ENCODE data around the gene FLCN. TPM values are rescaled to one million over a fixed set of nuclear protein-coding genes. Genes with fewer than 3 reads are reported as not detected.
A peak's percentile ranks its signal among the peaks of the same experiment; 100 is the strongest.

FLCN gene
- total and polyA plus RNA-seq, 10 of the 15 experiments (the other 5 are each of a cell fraction or from before 2014, with no cell fraction given): 1.1 to 24.7 (median 10.4) TPM

- no peaks in the 10 kb centered on the region for H4K20me1 ChIP-seq (ENCODE audit: control insufficient read depth, insufficient read depth)
- no peak overlapping the region for H2AFZ ChIP-seq (ENCODE audit: control insufficient read depth, low read depth, low read length)
- H3K9ac ChIP-seq (ENCODE audit: control insufficient read depth, insufficient read depth, low read length): no peak overlapping the region
- intact Hi-C loops (cut with micrococcal nuclease; ENCODE audit: unreplicated experiment): loop anchor here (2.0 to 10.0 kb wide), 2 partner anchors 65 to 235 kb away; no protein-coding TSS in a partner anchor
- in situ Hi-C loops (cut with MboI): no loop called here
- no peak overlapping the region for H3K27ac ChIP-seq (ENCODE audit: control insufficient read depth, insufficient read depth)
- H3K4me3 ChIP-seq: no peak overlapping the region
- H3K4me2 ChIP-seq (ENCODE audit: control insufficient read depth, insufficient read depth): no peak overlapping the region
- DNase-seq (ENCODE audit: low read depth, low spot score) (no peak), FAIRE-seq (no peak), ATAC-seq (no peak)
- peaks cover 20% of the 10 kb centered on the region for H3K79me2 ChIP-seq (ENCODE audit: control insufficient read depth, insufficient read depth, low read length)
- SMC1A ChIA-PET (ENCODE audit: uncharacterized antibody, unreplicated experiment): interaction anchor here (1.0 kb wide), 1 partner anchor 61 kb away, joined by 3 read pairs; no protein-coding TSS in a partner anchor
- no peaks in the 10 kb centered on the region for H3K9me3 ChIP-seq (replicated peaks; ENCODE audit: control insufficient read depth, insufficient read depth, low read length)
- peaks cover 6% of the 10 kb centered on the region for H3K4me1 ChIP-seq (ENCODE audit: control insufficient read depth, insufficient read depth, low read length)
- H3K36me3 ChIP-seq (ENCODE audit: control insufficient read depth in 2 of 2, insufficient read depth in 2 of 2, low read length in 1 of 2): no peaks in the 10 kb centered on the region
- no TSS peak for BruUV-seq (replicated peaks)
- no peaks in the 10 kb centered on the region for H3K27me3 ChIP-seq (replicated peaks in 1 of 2; ENCODE audit: control insufficient read depth in 2 of 2, insufficient read depth in 2 of 2, low read length in 1 of 2)
- WGBS (ENCODE audit: insufficient coverage, insufficient replicate concordance, low lambda C conversion rate, missing lambda C conversion rate): 93% methylated on average over 1 of the region's 1 CpG
- CTCF ChIA-PET: no interaction called here
- RAD21 ChIA-PET (ENCODE audit: unreplicated experiment): interaction anchor here (1.1 kb wide), 1 partner anchor 32 kb away, joined by 3 read pairs; no protein-coding TSS in a partner anchor
- POLR2A ChIA-PET: no interaction called here
- no peak for TF ChIP-seq SREBF2 (IDR thresholded peaks at IDR 0.05; ENCODE audit: low read length)
Measured at GRCh38 chr17:17239832-17240231, 2.9 kb upstream of the FLCN start.

- peaks cover 0 to 5% of the 10 kb centered on the region in 2 experiments; a peak in 3 of 4 replicates for H3K36me3 ChIP-seq (ENCODE audit: control insufficient read depth in 2 of 2, insufficient read depth in 2 of 2, low read length in 1 of 2)
- SMC1A ChIA-PET (ENCODE audit: uncharacterized antibody, unreplicated experiment): interaction anchor here (0.6 to 1.4 kb wide), 4 partner anchors 8 to 76 kb away, joined by 3 to 5 read pairs (median 4); no protein-coding TSS in a partner anchor
- H4K20me1 ChIP-seq (ENCODE audit: control insufficient read depth, insufficient read depth): no peaks in the 10 kb centered on the region
- H2AFZ ChIP-seq (ENCODE audit: control insufficient read depth, low read depth, low read length): peak overlapping the region; percentile 100
- peak overlapping the region; percentile 99 for H3K9ac ChIP-seq (ENCODE audit: control insufficient read depth, insufficient read depth, low read length)
- peak overlapping the region; percentile 97 for H3K4me3 ChIP-seq
- DNase-seq (ENCODE audit: low read depth, low spot score) (no peak), FAIRE-seq (no peak), ATAC-seq (peak; percentile 37)
- in situ Hi-C loops (cut with MboI) (no loop called here), intact Hi-C loops (cut with micrococcal nuclease; ENCODE audit: unreplicated experiment) (loop anchor here (1.0 to 10.0 kb wide), 2 partner anchors 30 to 232 kb away; partner anchors contain the start of gene PLD6)
- no peaks in the 10 kb centered on the region for H3K9me3 ChIP-seq (replicated peaks; ENCODE audit: control insufficient read depth, insufficient read depth, low read length)
- POLR2A ChIA-PET: interaction anchor here (0.6 to 1.6 kb wide), 3 partner anchors 13 to 98 kb away, joined by 3 read pairs; no protein-coding TSS in a partner anchor
- BruUV-seq (replicated peaks): TSS peak; percentile 88
- H3K79me2 ChIP-seq (ENCODE audit: control insufficient read depth, insufficient read depth, low read length): peaks cover 20% of the 10 kb centered on the region
- peaks cover 6% of the 10 kb centered on the region for H3K4me1 ChIP-seq (ENCODE audit: control insufficient read depth, insufficient read depth, low read length)
- no peaks in the 10 kb centered on the region for H3K27me3 ChIP-seq (replicated peaks in 1 of 2; ENCODE audit: control insufficient read depth in 2 of 2, insufficient read depth in 2 of 2, low read length in 1 of 2)
- 1% methylated on average over 31 of the region's 31 CpGs for WGBS (ENCODE audit: insufficient coverage, insufficient replicate concordance, low lambda C conversion rate, missing lambda C conversion rate)
- CTCF ChIA-PET: interaction anchor here (0.9 to 1.6 kb wide), 3 partner anchors 23 to 237 kb away, joined by 3 to 5 read pairs (median 4); no protein-coding TSS in a partner anchor
- RAD21 ChIA-PET (ENCODE audit: unreplicated experiment): interaction anchor here (1.1 to 1.4 kb wide), 3 partner anchors 54 to 94 kb away, joined by 3 to 4 read pairs (median 3); no protein-coding TSS in a partner anchor
- peak overlapping the region; percentile 100 for H3K27ac ChIP-seq (ENCODE audit: control insufficient read depth, insufficient read depth)
- H3K4me2 ChIP-seq (ENCODE audit: control insufficient read depth, insufficient read depth): peak overlapping the region; percentile 84
- TF ChIP-seq, protein P1, sequence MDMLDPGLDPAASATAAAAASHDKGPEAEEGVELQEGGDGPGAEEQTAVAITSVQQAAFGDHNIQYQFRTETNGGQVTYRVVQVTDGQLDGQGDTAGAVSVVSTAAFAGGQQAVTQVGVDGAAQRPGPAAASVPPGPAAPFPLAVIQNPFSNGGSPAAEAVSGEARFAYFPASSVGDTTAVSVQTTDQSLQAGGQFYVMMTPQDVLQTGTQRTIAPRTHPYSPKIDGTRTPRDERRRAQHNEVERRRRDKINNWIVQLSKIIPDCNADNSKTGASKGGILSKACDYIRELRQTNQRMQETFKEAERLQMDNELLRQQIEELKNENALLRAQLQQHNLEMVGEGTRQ (IDR thresholded peaks at IDR 0.05; ENCODE audit: borderline replicate concordance, low read depth, low read length): no peak
- TF ChIP-seq NBN (IDR thresholded peaks at IDR 0.05) (no peak), ZNF384 (IDR thresholded peaks at IDR 0.05; ENCODE audit: borderline replicate concordance, low read depth, low read length) (no peak), ZNF687 (IDR thresholded peaks at IDR 0.05) (no peak), JUND (IDR thresholded peaks at IDR 0.05; ENCODE audit: low read depth, low read length) (no peak), GATAD2B (conservative IDR thresholded peaks at IDR 0.05; ENCODE audit: low read depth) (no peak), HDAC2 (IDR thresholded peaks at IDR 0.05) (no peak), POLR2AphosphoS5 (IDR thresholded peaks at IDR 0.05; ENCODE audit: low read length) (no peak)
Measured at GRCh38 chr17:17236295-17237025, 508 bp downstream of the FLCN start.
